Forelimb muscle (tissue), 1 donor: ENCODE measurements around the gene GPATCH2. TPM values are rescaled to one million over a fixed set of nuclear protein-coding genes. Genes with fewer than 3 reads are reported as not detected.
"Not testable (repeated sequence)": the region's sequence is repeated elsewhere in the genome, so short reads cannot be mapped to it uniquely, and the experiment has no call there.

Experiments
- DNase-seq: peaks from one replicate; pipeline ENCODE4 v3.0.0-alpha.2; 2013; ENCODE audit warnings: low read depth
- polyA plus RNA-seq: library from polyadenylated mRNA; unstranded; fragments of 120-200 nt; gene quantifications from one replicate; pipeline ENCODE4 v1.2.1, GENCODE V29; 2013; ENCODE audit not compliant: insufficient read length

Gene GPATCH2
- polyA plus RNA-seq, 1 donor, result 11.4 TPM

DNA sequence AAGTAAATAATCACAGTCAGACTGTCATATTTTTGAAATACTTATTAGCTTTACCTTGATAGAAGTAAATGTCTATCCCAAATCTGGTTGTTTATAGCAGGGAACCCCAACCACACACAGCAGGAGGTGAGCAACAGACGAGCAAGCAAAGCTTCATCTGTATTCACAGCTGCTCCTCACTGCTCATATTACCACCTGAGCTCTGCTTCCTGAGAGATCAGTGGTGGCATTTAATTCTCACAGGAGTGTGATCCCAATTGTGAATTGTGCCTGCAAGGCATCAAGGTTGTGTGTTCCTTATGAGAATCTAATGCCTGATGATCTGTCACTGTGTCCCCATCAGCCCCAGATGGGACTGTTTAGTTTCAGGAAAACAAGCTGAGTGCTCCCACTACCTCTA is 104.3 kb downstream of the GPATCH2 start:
- DNase-seq, result no peak

DNA sequence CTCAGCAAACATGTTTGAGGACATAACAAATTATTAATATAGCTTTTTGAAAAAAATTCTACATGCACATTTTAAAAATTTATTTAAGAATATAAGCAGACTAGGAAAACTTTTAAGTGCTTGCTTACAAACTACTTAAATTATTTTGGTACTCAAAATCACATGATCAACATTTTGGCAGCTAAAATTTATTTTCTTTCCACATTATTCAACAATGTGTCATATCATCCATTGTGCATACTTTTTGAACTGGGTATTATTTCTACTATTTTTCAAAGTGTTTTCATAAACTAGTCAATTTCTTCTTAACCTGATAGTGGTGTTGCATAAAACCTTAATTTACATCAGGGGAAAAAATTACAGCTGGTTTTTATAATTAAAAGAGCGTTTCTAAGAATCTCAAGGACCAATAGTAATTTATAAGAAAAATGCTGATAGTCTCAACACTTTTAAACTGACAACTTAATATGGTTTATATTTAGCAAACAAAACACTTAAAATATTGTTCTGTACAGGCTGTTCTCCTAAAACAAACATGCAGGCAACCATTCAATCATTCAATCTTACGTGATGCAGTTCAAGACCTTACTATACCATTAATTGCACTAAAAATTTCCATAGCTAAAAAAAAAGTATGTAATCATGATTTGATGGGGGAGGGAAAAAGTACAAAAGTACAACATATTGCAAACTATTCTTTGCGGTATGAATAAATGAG is 105.0 kb downstream of the GPATCH2 start:
- DNase-seq, result no peak

DNA sequence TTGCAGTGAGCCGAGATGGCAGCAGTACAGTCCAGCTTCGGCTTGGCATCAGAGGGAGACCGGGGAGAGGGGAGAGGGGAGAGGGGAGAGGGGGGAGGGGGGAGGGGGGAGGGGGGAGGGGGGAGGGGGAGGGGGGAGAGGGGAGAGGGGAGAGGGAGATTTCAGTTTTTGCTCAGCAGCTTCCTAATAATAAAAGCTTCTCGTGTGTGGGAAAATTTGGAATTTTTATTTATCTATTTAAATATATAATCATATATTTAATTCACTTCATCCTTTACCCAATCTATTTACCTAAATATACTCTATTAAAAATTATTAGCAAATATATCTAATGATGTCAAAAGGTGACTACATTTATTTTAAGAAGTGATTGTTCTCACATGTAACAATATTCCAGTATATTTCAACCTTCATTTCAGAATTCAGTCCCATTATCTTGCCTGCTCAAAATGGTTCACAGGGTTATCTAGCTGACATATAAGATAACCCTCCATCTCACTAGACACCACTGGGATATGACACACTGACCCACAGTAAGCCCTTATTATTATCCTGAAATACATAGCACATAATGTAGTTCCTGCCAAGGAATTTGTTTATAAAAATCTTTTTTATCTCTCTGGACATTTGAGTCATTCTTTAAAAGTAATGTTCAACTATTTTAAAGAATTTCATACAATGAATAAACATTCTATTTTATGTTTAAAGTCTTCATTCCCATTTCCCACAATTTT is 105.9 kb downstream of the GPATCH2 start:
- no peak for DNase-seq

DNA sequence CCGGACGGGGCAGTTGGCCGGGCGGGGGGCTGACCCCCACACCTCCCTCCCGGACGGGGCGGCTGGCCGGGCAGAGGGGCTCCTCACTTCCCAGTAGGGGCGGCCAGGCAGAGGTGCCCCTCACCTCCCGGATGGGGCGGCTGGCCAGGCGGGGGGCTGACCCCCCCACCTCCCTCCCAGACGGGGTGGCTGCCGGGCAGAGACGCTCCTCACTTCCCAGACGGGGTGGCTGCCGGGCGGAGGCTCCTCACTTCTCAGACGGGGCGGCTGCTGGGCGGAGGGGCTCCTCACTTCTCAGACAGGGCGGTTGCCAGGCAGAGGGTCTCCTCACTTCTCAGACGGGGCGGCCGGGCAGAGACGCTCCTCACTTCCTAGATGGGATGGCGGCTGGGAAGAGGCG is 107.0 kb downstream of the GPATCH2 start:
- DNase-seq, result not testable (repeated sequence)

DNA sequence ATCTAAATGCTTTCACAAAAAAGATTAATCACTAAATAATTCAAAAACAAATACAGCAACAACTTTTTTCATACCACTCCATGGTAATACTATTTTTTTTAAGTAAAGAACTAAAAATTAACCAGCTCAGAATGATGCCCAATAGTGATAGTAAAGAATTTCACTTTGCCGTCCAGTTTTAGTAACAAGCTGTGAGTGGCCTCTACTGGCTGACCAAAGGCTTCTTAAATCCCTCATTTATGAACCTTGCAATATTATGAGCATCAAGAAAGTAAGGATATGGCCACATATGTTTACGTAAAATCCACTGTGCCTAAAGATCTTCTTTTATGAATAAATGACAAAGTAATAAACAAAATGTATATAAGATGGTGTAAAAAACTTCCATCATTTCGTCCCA is 108.6 kb downstream of the GPATCH2 start:
- DNase-seq, result no peak

DNA sequence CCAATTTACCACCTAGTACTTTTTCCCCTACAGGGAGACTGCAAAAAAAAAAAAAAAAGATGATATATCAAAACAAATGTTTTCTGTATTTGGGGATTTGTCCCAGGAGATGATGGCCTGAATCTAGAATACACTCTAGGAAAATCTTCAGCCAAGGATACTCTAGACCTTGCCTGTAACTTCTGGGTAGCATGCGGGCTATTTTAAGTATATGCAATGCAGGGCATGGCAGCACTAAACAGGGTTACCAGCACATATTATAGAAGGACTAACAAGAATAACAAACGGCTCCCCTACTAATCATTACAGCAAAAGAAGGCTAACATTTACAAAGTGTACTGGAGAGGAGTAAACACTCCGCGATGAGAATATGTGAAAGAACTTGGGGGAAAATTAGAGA is 109.6 kb downstream of the GPATCH2 start:
- no peak for DNase-seq

DNA sequence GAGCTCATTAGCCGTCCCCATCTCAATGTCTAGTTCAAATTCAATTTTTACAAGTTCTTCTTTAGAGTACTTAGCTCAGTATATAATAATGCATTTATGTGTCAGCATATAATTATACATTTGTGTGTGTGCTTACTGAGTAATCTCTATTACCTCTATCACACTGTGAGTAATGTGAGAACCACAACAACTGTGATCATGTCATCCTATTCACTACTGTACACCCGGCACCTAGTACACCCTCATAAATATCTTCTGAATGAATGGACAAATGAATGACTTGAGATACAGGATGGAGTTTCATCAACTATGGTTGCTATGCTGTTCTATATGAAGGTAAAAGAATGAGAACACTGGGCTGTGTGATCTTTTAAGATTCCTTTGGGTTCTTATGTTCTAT is 124.0 kb downstream of the GPATCH2 start:
- no peak for DNase-seq

DNA sequence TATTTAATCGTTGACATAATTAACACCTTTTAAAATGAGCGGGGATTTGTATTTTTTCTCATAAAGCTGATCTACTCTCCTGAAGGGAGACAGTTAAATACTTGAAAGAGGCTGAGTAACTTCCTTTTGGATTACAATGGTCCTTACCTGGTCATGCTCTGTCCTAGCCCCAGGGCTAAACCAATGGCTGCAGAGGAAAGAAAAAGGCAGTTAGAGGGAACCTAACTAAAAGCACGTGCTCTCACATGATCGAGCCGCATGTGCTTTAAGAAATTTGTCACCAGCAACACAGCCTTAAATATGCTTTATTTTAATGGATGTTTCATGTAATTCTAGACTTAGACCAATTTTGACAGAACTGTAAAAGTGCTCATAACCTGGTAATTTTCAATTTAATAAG is 132.7 kb downstream of the GPATCH2 start:
- DNase-seq, result no peak

DNA sequence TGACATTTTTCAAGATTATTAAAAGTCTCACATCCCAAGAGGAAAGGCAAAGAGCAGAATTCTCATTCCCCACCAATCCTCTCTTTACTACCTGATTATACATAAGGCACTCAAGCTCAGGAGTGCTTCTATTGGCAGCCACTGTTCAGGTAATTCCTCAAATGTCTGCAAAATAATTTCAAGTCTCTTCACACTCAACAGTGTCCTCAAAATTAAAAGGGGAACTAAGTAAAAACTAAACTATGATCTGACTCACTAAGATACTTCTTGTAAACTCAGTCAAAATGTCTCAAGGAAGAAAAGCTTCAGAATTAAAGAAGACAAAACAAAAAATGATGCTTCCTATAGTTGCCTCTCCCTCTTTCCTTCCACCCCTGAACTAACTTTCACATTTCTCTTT is 135.6 kb downstream of the GPATCH2 start:
- no peak for DNase-seq

DNA sequence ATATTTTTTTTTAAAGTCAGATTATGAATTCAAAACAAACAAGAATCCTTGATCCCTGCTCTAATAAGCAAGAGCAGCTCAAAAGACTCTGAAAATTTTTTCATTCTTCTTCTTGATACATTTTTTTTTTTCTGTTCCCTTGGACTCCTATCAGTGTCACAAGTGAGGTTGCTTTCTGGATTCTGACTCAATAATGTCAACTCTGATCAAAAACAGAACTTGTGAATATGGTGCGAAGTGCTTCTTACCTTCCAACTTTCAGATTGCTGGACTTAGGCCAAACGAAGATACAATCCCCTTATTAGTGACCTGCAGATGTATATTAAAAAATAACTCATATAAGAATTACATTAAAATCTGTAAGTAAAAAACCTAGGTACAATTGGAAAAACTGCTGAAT is 136.1 kb downstream of the GPATCH2 start:
- no peak for DNase-seq

DNA sequence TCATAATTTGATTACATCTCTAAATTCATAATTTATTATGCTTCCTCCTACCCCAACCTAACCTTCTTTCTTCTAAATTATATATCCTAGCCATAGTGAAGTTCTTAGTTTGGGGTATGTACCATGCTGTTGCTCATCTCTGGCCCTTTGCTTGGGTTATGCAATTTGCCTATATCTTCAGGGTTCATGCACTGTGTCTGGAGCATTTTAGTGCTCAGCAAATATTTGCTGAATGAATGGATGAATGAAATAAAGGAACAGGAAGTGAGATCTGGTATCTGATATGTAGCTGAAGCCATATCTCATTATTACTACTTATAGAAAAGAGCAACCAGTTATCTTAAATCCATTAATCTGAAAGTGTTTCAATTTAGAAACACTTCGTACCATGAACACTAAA is 137.6 kb downstream of the GPATCH2 start:
- no peak for DNase-seq

DNA sequence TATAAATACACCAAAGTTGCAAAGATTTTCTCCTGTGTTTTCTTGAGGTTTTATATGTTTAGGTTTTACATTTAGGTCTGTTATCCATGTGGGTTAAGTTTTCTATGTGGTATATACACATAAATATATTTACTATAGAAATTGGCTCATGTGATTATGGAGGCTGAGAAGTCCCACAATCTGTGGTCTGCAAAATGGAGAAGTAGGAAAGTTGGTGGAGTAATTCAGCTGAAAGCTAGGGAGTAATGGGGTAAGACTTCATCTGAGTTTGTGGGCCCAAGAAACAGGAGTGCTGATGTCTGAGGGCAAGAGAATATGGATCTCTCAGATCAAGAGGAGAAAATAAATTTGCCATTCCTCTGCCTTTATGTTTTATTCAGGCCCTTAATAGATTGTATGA is 146.0 kb downstream of the GPATCH2 start:
- DNase-seq, result no peak

DNA sequence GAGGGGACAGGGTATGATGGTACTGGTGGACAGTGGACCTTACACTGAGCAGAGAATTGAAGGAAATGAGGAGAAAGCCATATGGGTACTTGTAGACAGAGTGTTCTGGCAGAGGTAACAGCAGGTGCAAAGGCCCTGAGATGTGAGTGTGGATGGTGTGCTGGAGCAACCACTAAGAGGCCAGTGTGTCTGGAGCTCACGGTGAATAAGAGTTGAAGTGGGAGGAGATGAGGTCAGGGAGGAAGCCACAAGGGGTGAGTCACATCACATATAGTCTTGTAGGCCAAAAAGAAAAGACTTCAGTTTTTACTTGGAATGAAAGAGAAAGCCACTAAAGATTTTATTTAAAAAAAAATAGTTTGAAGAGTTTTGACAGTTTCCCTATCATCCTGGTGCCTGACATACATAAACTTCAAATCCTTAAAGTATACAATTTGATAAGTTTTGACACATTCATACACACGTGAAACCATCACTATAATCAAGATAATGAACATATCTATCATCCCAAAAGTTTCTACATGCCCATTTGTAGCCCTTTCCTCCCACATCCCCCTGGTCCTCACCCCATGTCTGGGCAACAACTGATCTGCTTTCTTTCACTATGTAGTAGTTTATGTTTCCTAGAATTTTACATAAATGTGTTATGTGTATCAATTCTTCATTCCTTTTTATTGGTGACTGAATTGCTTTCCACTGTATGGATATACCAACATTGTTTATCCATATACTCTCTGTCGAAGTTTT is 148.4 kb downstream of the GPATCH2 start:
- DNase-seq, result no peak

DNA sequence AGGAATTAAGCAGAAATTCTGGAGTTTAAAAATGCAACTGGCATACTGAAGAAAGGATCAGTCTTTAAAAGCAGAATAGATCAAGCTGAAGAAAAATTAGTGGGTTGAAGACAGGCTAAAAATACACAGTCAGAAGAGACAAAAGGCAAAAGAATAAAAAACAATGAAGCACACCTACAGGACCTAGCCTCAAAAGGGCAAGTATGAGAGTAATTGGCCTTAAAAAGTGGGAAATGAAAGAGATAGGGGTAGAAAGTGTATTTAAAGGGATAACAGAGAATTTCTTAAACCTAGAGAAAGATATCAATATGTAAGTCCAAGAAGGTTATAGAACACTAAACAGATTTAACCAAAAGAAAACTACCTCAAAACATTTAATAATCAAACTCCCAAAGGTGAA is 152.4 kb downstream of the GPATCH2 start:
- no peak for DNase-seq

DNA sequence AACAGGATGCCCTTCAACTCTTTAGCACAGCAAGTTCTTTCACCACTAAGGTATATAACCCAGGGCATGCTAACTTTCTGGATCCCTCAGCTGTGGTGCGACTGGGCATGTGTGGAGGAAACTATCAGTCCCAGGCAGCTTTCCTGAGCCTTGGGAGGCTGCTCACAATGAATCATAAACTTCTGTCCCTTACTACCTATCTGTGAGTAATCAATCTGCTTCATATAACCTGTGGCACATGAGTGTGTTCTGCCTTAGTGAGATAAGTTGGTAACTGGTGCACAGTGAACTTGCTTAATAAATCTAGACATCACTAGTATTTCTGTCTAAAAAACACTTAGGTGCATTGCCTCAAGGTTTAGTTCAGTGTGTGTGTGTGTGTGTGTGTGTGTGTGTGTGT is 158.0 kb downstream of the GPATCH2 start:
- no peak for DNase-seq

DNA sequence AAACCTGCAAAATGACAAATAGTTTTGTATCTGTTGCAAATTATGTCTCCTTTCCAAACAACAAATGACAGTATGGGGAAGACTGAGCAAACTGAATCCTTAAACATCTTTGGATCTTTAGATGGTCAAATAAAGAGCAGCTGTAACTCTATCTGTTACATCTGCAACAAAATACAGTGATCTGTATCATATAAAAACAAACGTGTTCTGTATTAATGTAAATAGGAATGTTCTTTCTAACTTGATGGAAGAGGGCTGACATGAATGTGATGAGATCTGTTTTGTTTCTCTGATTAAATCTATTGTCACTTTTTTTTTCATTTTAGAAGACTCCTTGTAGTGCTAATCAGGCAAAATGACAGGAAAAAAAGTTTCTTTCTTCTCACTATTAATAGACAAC is 159.5 kb downstream of the GPATCH2 start:
- DNase-seq, result no peak

DNA sequence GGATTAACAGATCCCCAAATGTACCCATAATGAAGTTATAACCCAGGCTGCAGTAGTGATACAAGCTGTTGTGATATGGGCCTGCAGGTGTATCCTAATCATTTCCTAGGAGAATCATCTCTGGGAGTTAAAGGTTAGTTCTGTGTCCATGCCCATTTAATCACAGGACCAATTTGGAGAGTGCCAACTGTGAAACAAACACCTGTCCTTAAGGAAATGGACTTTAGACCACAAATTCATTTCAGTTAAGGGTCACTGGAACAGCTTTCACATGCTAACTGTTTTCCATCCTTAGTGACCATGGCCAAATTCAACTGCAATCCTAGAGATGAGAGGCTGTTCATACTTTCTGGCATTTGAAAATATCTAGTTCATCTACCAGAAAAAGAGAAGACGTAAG is 160.9 kb downstream of the GPATCH2 start:
- DNase-seq, result no peak

DNA sequence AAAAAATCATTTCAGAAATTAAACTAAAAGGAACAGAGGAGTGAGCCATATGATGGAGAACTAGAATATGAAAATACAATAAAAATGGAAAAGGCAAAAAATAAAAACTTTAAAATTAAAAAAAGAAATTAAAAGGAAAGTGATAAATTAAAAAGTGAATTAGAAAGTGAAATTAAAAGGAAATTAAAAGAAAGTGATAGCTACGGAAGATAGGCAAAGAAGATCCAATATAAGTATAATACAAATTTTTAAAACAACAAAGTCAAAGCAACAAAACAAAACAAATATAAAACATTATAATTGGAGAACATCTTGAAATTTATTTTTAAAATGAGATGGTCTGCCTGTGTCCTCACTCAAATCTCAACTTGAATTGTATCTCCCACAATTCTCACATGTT is 165.8 kb downstream of the GPATCH2 start:
- DNase-seq, result no peak

DNA sequence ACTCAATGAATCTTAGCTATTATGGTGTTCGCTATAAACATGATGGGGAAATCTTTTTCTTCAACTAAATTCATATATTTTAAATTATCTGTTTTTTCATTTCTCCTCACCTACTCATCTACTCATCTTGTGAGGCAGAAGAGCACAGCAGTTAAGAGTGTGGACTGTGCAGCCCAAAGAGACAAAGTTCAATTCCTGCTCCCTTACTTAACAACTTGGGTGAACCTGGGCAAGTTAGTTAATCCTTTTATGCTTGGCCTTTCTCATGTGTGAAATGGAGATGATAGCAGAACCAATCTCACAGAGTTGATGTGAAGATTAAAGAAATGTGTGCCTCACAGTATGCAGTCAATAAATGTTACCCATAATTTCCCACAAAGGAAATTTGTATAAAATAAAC is 168.2 kb downstream of the GPATCH2 start:
- DNase-seq, result no peak

DNA sequence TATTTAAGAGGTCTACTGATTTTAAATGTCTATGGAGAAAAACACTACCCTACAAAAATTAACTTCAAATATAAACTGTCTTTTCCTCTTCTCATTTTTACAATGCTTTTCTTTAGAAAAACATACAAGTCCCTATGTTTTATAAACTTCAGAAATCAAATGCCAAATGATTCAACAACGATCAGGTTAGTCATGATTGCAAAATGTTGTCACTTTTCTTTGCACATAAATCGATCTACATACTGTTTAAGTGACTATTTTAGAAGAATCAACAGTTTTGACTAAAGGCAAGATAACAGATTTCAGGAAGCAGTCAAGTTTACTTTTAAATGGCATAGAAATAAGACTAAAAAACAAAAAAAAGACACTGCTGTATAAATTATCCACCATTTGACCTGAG is 168.7 kb downstream of the GPATCH2 start:
- no peak for DNase-seq

DNA sequence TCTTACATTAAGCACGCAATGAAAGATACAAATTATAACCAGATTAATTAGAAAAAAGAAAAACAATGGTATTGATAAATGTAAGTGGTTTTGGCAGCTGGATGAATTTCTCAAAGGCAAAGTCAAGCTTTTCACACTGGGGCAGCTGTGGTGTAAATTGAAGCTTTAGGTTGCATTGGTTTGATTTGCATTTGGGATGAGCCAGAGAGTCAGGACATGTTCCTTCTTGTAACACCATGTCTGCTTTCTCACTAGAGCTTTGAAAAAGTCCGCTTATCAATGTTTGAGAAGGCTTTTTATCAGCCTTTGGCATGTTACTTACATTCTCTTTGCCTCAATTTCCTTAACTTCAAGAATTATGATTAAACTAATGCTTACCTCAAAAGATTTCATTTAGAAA is 173.9 kb downstream of the GPATCH2 start:
- no peak for DNase-seq

DNA sequence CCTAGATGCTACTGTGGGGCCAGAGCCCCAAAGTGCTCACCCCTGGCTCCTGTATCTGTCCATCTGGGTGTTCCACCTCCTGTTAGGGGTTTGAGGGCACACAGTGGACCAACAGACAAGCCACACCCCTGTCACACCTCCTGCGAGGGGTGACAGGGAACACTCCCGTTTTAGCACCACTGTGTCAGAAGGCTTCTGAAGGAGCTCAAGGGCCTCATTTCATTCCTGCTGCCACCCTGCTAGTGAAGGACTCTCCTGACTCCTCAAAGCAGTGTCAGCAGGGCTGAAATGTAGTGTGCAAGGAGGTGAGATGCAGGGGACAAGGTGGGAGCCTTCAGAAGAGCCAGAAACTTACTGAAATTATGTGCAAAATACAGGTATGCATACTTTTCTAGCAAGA is 174.6 kb downstream of the GPATCH2 start:
- DNase-seq, result no peak

DNA sequence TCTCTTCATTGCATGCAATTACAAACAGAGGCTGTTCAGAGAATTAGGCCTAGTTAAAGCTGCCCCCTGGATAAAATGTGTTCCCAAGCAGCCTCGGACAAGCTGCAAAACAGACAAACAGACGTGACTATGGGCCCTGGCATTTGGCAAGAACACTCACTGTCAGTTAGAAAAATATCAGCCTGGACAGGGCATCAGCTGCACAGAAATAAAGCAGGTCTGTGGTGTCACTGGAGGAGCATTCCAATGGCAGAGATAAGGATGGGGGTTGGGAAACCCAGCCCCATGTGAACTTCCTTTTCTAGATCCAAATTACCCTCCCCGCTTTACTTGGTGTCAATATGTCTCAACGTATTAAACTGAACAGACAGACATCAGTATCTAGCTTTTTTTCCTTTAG is 177.1 kb downstream of the GPATCH2 start:
- no peak for DNase-seq
